Measurements from ENCODE around the gene GARRE1.

- TF ChIP-seq CTCF (IDR thresholded peaks at IDR 0.05) (no peak), EZH2 (IDR thresholded peaks at IDR 0.05) (no peak), EZH2phosphoT487 (IDR thresholded peaks at IDR 0.05) (no peak)
Observed at GRCh38 chr19:34282611-34283519, 28.5 kb downstream of the GARRE1 start.
